Erythroblast (primary cell): Measurements from ENCODE around the gene PTPRC.

Experiments used
- GATA1 ChIP-seq: IDR thresholded peaks from 2 replicates; pipeline ENCODE4 v1.6.1; 2011; ENCODE audit warnings: low read depth, mild to moderate bottlenecking, control low read depth, low read length, moderate library complexity
- POLR2A ChIP-seq: IDR thresholded peaks from 2 replicates; pipeline ENCODE4 v1.6.1; 2011; ENCODE audit warnings: mild to moderate bottlenecking, low read length

DNA sequence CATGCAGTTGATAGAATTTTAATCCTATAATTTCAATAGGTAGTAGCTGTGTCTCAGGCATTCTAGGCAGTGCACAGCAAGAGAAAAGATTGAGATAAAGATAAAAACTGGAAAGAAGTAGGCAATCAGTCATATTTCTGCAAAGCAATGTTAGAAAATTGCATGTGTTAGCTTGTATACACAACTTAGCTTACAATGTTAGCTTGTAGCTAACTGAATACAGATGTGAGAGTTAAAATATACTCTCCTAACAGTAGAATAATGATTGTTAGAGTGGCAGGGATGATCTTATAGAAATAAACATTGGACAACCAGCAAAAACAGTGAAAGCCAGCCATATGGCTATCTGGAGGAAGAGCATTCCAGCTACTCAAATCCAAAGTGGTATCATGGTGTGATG, 29.0 kb downstream of the PTPRC start:
- no peak for TF ChIP-seq POLR2A
- no peak for TF ChIP-seq GATA1
